Spinal cord (tissue), 10 donors: Measurements from ENCODE around the gene TCF7. TPM values are rescaled to one million over a fixed set of nuclear protein-coding genes. Genes with fewer than 3 reads are reported as not detected.

ENCODE experiments used
- DNase-seq, 6 donors: peaks; one replicate each; pipeline versions ENCODE4 v3.0.0 to v3.0.0-alpha.2; 2013 to 2015; ENCODE audit warnings: low spot score in 6 of 6, low read depth in 4 of 6
- H3K27ac ChIP-seq: one replicate; pipeline ENCODE4 v1.5.1; 2013; ENCODE audit warnings: low read depth, low read length, control low read depth
- H3K27me3 ChIP-seq: one replicate; pipeline ENCODE4 v1.6.1; 2013; ENCODE audit warnings: low read length; ENCODE audit not compliant: control insufficient read depth, insufficient read depth
- H3K36me3 ChIP-seq: one replicate; pipeline ENCODE4 v1.6.1; 2013; ENCODE audit warnings: low read length; ENCODE audit not compliant: control insufficient read depth, insufficient read depth
- H3K4me1 ChIP-seq: one replicate; pipeline ENCODE4 v1.6.1; 2013; ENCODE audit warnings: low read length; ENCODE audit not compliant: control insufficient read depth, insufficient read depth
- H3K4me3 ChIP-seq: one replicate; pipeline ENCODE4 v1.5.1; 2013; ENCODE audit warnings: low read depth, low read length, control low read depth
- H3K9me3 ChIP-seq: one replicate; pipeline ENCODE4 v1.6.1; 2013; ENCODE audit warnings: low read length; ENCODE audit not compliant: control insufficient read depth, insufficient read depth
- WGBS: methylation state at CpG from one replicate; pipeline ENCODE4 v1.1.5; 2013; ENCODE audit warnings: missing lambda C conversion rate; ENCODE audit not compliant: insufficient coverage; 5-methylcytosine and 5-hydroxymethylcytosine counted together
- long read RNA-seq, 4 donors: transcript quantifications; one replicate each; lab custom pipeline, GENCODE V29; 2026
- polyA plus RNA-seq, 2 donors: library from polyadenylated mRNA; unstranded; fragments of 120-200 nt; gene quantifications; one replicate each; pipeline ENCODE4 v1.2.1, GENCODE V29; 2013; ENCODE audit not compliant: insufficient read length in 2 of 2
- total RNA-seq, 2 donors: library from RNA; depleted of rRNA in 1 of 2; stranded (reverse); fragments of 120-200 nt in 1 of 2; fragments of >200 nt in 1 of 2; gene quantifications; one replicate each; pipeline versions ENCODE4 v1.2.3 to v1.2.4, GENCODE V29; 2013 to 2014
- donor health status: healthy.

TCF7 gene
- total RNA-seq (1 to 10 TPM in 1 of 2 donors, under 1 TPM in 1; 0.79 to 6.2 TPM), polyA plus RNA-seq (1 to 10 TPM; 7.5 to 9.4 TPM)
- long read RNA-seq, donor 1, partial matches to known transcripts: 736 of 1,767 reads
- long read RNA-seq, donor 1, other reads (novel, unspliced or antisense): 1,031 of 1,767 reads
- long read RNA-seq, donor 2, partial matches to known transcripts: 0 of 1 reads
- long read RNA-seq, donor 2, other reads (novel, unspliced or antisense): 0 of 1 reads
- long read RNA-seq, donor 3, partial matches to known transcripts: 0 of 2 reads
- long read RNA-seq, donor 3, other reads (novel, unspliced or antisense): 0 of 2 reads
- long read RNA-seq, donor 4, partial matches to known transcripts: 0 of 3 reads
- long read RNA-seq, donor 4, other reads (novel, unspliced or antisense): 0 of 3 reads

DNA sequence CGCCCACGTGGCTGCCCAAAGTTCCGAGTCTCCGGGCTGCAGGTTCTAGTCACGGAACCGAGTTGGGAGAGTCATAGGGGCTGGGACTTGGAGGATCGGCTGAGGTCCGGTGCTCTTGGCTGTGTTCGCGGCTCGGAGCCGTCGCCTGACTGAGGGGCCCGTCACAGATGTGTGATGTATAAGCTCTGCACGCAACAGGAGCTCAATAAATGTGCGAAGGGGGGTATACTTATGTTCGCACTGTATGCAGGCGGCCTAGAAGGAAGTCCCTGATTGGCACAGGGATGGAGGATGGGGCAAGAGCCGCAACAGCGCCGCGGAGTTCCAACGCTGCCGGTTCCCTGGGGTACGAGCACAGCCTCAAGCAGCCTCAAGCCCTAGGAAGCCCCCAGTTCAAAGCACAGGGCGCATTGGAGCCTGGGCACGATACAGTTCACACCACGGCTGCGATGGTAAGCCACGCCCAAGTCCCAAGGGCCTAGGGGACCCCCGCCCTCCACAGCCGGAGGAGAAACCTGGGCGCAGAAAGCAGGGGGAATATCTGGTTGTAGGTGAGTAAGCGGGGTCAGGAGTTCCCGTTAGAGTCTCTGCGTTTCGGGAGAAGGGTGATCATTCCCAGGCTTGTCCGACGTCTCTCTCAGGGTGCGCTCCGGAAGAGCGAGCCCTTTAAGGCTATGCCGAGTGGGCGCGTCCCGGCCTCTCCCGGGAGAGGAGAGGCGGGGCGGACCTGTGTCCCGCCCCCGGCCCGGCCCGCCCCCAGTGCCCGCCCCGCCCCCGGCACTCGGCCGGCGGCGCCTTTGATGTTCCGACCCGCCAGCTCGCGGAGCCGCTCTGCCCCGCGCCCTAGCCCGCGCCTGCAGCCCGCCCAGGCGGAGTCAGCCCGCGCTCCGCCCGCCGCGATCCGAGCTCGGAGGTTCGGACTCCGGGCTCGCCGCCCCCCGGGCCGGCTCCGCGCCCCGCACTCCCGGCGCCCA is at the start of gene TCF7:
Gene TCF7 (plus strand): TSS at position 780 of the 974 bp plus-strand sequence. CDS start 226 bp downstream, outside the sequence.
- Histone ChIP-seq H3K4me3 (peak within 1 kb of the TSS; percentile 49), H3K9me3 (no peaks in the 10 kb centered on the region), H3K27me3 (peaks cover 29% of the 10 kb centered on the region), H3K4me1 (peaks cover 35% of the 10 kb centered on the region), H3K27ac (no peak within 1 kb of the TSS), H3K36me3 (peaks cover 6% of the 10 kb centered on the region)
- DNase-seq: peak in 5 of 6 donors; percentile 36 to 89 (median 46)
- 1% methylated on average over 88 of the region's 90 CpGs for WGBS

DNA sequence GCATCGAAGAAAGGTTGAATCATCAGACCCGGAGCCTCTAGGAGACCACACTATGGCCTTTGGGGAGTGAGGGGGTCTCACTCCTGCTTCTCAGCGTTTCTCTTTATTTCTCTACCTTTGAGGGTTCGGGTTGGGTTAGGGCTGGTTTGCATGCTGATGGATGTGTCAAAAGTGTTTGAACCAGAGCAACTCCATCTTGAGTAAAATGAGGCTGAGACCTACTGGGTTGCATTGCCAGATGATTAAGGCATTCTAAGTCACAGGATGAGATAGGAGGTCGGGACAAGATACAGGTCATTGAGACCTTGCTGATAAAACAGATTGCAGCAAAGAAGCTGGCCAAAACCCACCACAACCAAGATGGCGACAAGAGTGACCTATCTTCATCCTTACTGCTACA is 44.9 kb upstream of the TCF7 start:
- Histone ChIP-seq H3K4me1 (peaks cover 11% of the 10 kb centered on the region), H3K36me3 (no peaks in the 10 kb centered on the region), H3K9me3 (no peaks in the 10 kb centered on the region), H3K27me3 (peaks cover 11% of the 10 kb centered on the region), H3K27ac (no peak overlapping the region), H3K4me3 (no peak overlapping the region)
- no peak for DNase-seq
- 100% methylated on average over 1 of the region's 6 CpGs for WGBS

DNA sequence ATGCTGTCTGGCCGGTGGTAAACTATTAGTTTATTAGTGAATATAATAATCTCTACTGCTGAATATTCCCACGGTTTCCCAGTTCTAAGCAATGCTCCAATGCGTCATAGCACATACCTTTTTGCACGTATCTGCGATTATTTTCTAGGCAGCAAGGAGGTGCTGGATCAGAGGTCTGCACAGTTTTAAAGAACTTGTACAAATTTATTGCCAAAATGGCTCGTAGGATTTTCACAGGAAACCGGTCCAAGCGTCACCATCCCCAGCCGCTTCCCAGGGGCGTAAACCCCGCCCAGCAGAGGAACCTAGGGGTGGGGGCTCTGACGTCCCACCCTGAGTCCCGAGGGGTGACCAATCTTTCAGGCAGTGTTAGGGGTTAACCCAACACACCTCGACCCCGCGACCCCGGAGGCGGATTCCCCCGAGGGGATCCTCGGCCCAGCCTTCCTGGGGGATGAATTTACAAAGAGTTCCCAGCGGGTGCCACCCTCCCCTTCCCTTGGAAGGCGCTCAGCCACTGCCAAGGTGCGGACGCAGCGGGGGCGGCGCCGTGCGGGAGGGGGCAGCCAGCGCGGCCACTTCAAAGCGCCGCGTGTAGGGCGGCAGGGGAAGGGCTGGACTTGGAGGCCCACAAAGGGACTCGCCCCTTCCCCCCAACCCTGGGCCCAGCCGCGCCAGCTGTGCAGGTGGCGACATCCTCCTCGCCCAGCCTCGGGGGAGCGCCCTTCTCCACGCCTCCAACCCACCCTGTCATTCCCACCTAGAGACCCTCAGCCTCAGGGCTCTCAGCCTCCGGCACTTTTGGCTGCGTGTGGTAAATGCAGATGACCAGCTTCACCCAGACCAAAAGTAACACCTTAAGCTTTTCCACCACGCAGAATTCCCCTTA is 43.5 kb upstream of the TCF7 start:
- Histone ChIP-seq H3K4me1 (peaks cover 11% of the 10 kb centered on the region), H3K9me3 (no peaks in the 10 kb centered on the region), H3K27ac (no peak overlapping the region), H3K27me3 (peaks cover 11% of the 10 kb centered on the region), H3K4me3 (peak overlapping the region; percentile 35), H3K36me3 (no peaks in the 10 kb centered on the region)
- DNase-seq: peak in 2 of 6 donors; percentile 15 to 33
- 6% methylated on average over 41 of the region's 46 CpGs for WGBS

DNA sequence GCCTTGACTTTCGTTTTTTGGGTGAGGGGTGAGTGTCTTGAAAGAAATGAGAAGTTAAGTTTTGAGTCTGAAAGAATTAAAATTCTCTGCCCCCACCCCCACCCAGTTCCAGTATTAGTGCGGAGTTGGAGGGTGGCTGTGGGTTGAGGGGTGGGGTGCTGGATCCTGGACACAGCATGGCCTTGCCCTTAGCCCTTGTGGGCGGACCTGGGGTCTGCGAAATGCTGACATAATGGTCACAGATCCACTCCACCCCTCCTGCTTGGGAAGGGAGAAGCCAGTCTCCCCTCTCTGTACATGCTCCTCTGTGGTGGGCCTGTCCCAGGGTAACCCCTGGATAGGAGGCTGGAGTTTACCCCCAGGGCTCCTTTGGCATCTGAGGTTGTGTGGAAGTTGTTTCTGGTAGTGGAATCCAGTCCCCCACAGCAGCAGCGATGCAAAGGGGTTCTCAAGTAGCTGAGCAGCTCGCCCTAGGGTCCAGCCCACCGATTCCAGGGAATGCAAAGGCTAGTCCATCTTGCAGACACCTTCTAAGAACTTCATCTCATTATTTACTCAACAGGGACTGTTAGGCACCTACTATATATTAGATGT is 42.8 kb upstream of the TCF7 start:
- 100% methylated on average over 4 of the region's 7 CpGs for WGBS
- Histone ChIP-seq H3K36me3 (no peaks in the 10 kb centered on the region), H3K4me3 (no peak overlapping the region), H3K4me1 (peaks cover 11% of the 10 kb centered on the region), H3K27me3 (peaks cover 11% of the 10 kb centered on the region), H3K27ac (no peak overlapping the region), H3K9me3 (no peaks in the 10 kb centered on the region)
- DNase-seq: no peak

DNA sequence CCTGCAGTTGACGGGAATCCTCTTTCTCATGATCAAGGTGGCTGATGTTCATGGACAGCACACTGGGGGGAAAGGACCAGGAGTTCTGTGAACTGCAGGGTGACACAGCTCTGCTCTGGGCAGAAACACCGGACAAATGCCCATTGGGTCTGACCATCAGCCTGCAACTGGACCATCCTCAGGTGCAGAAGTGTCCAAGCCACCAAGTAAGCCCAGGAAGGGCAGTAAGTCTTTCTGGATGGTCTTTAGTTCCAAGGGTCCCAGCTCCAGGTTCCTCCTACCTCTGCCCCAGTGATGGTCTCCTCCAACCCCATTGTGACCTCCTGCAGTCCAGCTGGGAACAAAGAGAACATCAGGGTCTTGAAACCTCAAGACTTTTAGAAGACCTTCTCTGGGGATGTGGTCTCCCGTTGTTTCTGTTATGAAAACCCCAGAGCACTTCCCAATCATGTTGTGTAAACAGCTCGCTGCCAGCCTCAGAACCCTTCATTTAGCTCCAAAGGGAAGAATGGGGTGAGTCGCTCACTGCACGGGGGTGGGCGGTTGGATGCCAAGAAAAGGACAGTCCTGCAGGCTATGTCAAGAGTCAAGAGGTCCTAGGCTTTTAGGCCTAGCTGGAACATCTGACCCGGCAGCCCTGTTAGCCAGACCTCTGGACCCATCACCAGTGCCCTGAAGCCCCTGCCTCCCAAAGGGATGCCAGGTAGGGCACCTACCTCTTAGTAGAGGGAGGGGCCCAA is 41.8 kb upstream of the TCF7 start:
- H3K27me3 ChIP-seq: peaks cover 11% of the 10 kb centered on the region
- no peaks in the 10 kb centered on the region for H3K9me3 ChIP-seq
- 100% methylated on average over 7 of the region's 8 CpGs for WGBS
- DNase-seq: no peak
- no peak overlapping the region for H3K27ac ChIP-seq
- H3K4me3 ChIP-seq: no peak overlapping the region
- peaks cover 11% of the 10 kb centered on the region for H3K4me1 ChIP-seq
- H3K36me3 ChIP-seq: no peaks in the 10 kb centered on the region

DNA sequence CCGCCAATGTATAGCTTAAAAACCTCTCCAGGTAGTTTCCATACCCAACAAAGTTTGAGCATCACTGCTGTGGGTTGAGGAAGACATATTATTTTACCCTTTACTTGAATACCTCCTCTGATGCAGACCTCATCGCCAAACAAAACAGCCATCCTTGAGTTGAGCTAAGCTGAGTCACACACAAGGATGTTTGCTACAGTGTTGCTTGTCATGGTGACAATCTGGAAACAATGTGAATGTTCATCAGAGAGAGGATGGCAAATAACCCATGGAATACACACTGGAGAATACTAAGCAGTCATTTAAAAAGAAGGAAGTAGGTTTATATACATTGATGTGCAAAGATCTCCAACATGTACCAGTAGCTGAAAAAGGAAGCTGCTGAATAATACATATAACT is 41.1 kb upstream of the TCF7 start:
- Histone ChIP-seq H3K27ac (no peak overlapping the region), H3K36me3 (no peaks in the 10 kb centered on the region)

DNA sequence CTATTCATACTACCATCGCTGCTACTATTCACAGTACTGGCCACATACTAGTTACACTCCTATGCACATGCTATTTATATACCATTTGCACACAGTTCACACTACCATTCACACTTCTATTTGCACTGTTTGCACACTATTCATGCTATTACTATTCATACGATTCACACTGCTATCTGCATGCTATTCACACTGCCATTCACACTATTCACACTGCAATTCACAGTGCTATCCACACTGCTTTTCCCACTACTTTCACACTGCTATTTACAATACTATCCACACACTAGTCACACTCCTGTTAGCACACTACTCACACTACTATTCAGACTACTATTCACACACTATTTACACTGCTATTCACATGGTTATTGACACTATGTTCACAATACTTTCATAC is 39.4 kb upstream of the TCF7 start:
- Histone ChIP-seq H3K27me3 (peaks cover 11% of the 10 kb centered on the region), H3K9me3 (no peaks in the 10 kb centered on the region), H3K36me3 (no peaks in the 10 kb centered on the region), H3K4me1 (peaks cover 11% of the 10 kb centered on the region), H3K27ac (no peak overlapping the region), H3K4me3 (no peak overlapping the region)
- DNase-seq: no peak
- 100% methylated on average over 2 of the region's 2 CpGs for WGBS

More for the DNA sequence above, 41.1 kb upstream of the TCF7 start:
- WGBS: no CpG with 5 or more reads among the region's 2 CpGs
- peaks cover 11% of the 10 kb centered on the region for H3K4me1 ChIP-seq
- no peak for DNase-seq
- H3K9me3 ChIP-seq: no peaks in the 10 kb centered on the region
- H3K27me3 ChIP-seq: peaks cover 11% of the 10 kb centered on the region
- no peak overlapping the region for H3K4me3 ChIP-seq

DNA sequence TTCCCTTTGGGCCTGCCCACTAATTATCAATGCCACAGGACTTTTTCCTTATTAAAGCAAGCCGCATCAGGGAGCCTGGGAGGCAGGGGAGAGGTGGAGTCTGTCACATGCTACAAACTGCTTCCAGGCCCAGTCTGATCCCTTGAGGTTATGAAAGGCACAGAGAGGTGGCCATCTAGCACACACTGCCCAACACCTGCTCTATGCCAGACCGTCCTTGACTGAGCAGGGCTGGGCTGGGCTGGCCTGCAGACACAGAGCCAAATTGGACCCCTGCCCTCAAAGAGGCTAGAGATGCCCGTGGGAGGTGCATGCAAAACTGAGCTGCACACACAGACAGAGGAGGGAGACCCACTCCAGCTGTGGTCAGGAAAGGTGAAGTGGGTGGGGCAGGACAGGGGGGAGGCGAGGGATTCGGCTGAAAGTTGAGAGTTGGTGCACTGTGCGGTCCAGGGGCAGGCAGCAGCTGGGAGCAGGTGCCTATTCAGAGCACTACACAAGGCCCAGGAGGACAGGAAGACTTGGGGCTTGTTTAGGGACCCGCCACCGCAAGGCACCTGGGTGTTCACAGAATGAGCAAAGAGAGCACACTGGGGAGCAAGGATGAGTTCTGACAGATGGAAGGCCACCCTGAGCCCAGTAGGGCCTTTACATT is 36.4 kb upstream of the TCF7 start:
- no peak overlapping the region for H3K27ac ChIP-seq
- H3K9me3 ChIP-seq: no peaks in the 10 kb centered on the region
- no peaks in the 10 kb centered on the region for H3K36me3 ChIP-seq
- 76% methylated on average over 8 of the region's 8 CpGs for WGBS
- H3K4me1 ChIP-seq: no peaks in the 10 kb centered on the region
- no peak for DNase-seq
- H3K4me3 ChIP-seq: no peak overlapping the region
- no peaks in the 10 kb centered on the region for H3K27me3 ChIP-seq
